Measurements from ENCODE around the gene CDH4. TPM values are rescaled to one million over a fixed set of nuclear protein-coding genes. Genes with fewer than 3 reads are reported as not detected.

The CDH4 gene
- total and polyA plus RNA-seq, 2 of the 13 experiments (the other 11 are each of a cell fraction or from before 2014, with no cell fraction given): not detected

GRCh38 chr20:61349447-61350165 lies 97.5 kb downstream of the CDH4 start:
- H3K9ac ChIP-seq (ENCODE audit: insufficient read depth, low read depth, low read length): no peak overlapping the region
- H4K20me1 ChIP-seq (ENCODE audit: insufficient read depth, low read length): no peaks in the 10 kb centered on the region
- POLR2A ChIA-PET: no interaction called here
- TF ChIP-seq TEF (CRISPR knock-in tag; IDR thresholded peaks at IDR 0.05): no peak
- TF ChIP-seq HMGXB3 (CRISPR knock-in tag; IDR thresholded peaks at IDR 0.05; ENCODE audit: borderline replicate concordance): no peak
- TF ChIP-seq TGIF2 (CRISPR knock-in tag; IDR thresholded peaks at IDR 0.05): no peak
- TF ChIP-seq AKAP8 (CRISPR knock-in tag; IDR thresholded peaks at IDR 0.05): no peak
- no peak for TF ChIP-seq ZFP36L2 (CRISPR knock-in tag; IDR thresholded peaks at IDR 0.05)
- TF ChIP-seq XBP1 (CRISPR knock-in tag; IDR thresholded peaks at IDR 0.05): no peak
- TF ChIP-seq TCF7L2 (IDR thresholded peaks at IDR 0.05; ENCODE audit: low read depth, low read length): no peak
- no peak for TF ChIP-seq KDM2A (CRISPR knock-in tag; IDR thresholded peaks at IDR 0.05; ENCODE audit: borderline replicate concordance, low read depth)
- TF ChIP-seq HCFC1 (IDR thresholded peaks at IDR 0.05; ENCODE audit: low read depth, low read length): no peak
- no peak for TF ChIP-seq ZNF414 (CRISPR knock-in tag; IDR thresholded peaks at IDR 0.05)
- TF ChIP-seq GLMP (CRISPR knock-in tag; IDR thresholded peaks at IDR 0.05; ENCODE audit: borderline replicate concordance): no peak
- TF ChIP-seq FOXK2 (IDR thresholded peaks at IDR 0.05): no peak
- TF ChIP-seq SMAD3 (CRISPR knock-in tag; IDR thresholded peaks at IDR 0.05): no peak
- no peak for TF ChIP-seq ZBTB10 (CRISPR knock-in tag; IDR thresholded peaks at IDR 0.05; ENCODE audit: borderline replicate concordance)
- TF ChIP-seq ZNF251 (CRISPR knock-in tag; IDR thresholded peaks at IDR 0.05): no peak
- CTCF ChIA-PET (ENCODE audit: low intra/inter-chr PET ratio, low total read pairs): no interaction called here
- H3K4me2 ChIP-seq (ENCODE audit: low read depth, low read length): no peak overlapping the region
- in situ Hi-C loops (cut with HindIII; ENCODE audit: extremely low pct_ligation_motif_present, low pct_unique_long_range_greater_than_20kb): no loop called here
- no peaks in the 10 kb centered on the region for H3K9me3 ChIP-seq (ENCODE audit: low read length)
- no peak overlapping the region for H3K27ac ChIP-seq (ENCODE audit: extremely low read length, insufficient read depth, low read length)
- intact Hi-C loops (cut with micrococcal nuclease; ENCODE audit: unreplicated experiment): no loop called here
- no peak overlapping the region for H2AFZ ChIP-seq (ENCODE audit: low read length)
- H3K79me2 ChIP-seq (ENCODE audit: insufficient read depth, low read length): no peaks in the 10 kb centered on the region
- H3K4me1 ChIP-seq (ENCODE audit: insufficient read depth, low read length): no peaks in the 10 kb centered on the region
- FAIRE-seq (no peak), DNase-seq (ENCODE audit: low spot score) (no peak), ATAC-seq (peak; percentile 34)
- peaks cover 4 to 60% of the 10 kb centered on the region in 2 experiments; a peak in 4 of 5 replicates for H3K27me3 ChIP-seq (ENCODE audit: control insufficient read depth in 1 of 2, insufficient read depth in 2 of 2, low read length in 2 of 2)
- H3K36me3 ChIP-seq (replicated peaks in 1 of 2; ENCODE audit: control insufficient read depth in 1 of 2, insufficient read depth in 2 of 2, low read length in 2 of 2): no peaks in the 10 kb centered on the region
- BruUV-seq (replicated peaks): no TSS peak
- no peak overlapping the region for H3K4me3 ChIP-seq (replicated peaks in 1 of 3; ENCODE audit: insufficient read depth in 1 of 3, low read depth in 2 of 3, low read length in 3 of 3)
- 13% methylated on average over 11 of the region's 21 CpGs for whole genome bisulfite sequencing (ENCODE audit: low lambda C conversion rate)

All from HepG2 (cell line).